K562 (cell line): ENCODE data around the gene CDCA5. TPM values are rescaled to one million over a fixed set of nuclear protein-coding genes. Genes with fewer than 3 reads are reported as not detected.

Source experiments
- CCAR2 ChIP-seq: fragments of 200-400 bp; formaldehyde crosslinking; IDR thresholded peaks from 2 replicates; pipeline ENCODE4 v1.6.1; 2017; ENCODE audit warnings: mild to moderate bottlenecking, low read depth, low read length
- ELF4 ChIP-seq: fragments of 450-650 bp; formaldehyde crosslinking; IDR thresholded peaks from 2 replicates; pipeline ENCODE4 v1.4.0; 2022; ENCODE audit warnings: missing genetic modification characterization
- ESRRB ChIP-seq: fragments of 250-450 bp; sonication (Bioruptor Pico); IDR thresholded peaks from 2 replicates; pipeline ENCODE4 v1.5.0; 2020; ENCODE audit warnings: mild to moderate bottlenecking, moderate library complexity, borderline replicate concordance
- POU5F1 ChIP-seq: fragments of 150-350 bp; IDR thresholded peaks from 2 replicates; pipeline ENCODE4 v1.6.1; 2014; ENCODE audit warnings: borderline replicate concordance, low read length, low read depth, mild to moderate bottlenecking; ENCODE audit not compliant: partially characterized antibody
- RBM25 ChIP-seq: fragments of 200-400 bp; formaldehyde crosslinking; IDR thresholded peaks from 2 replicates; pipeline ENCODE4 v1.6.1; 2018; ENCODE audit warnings: low read length, low read depth, moderate library complexity; ENCODE audit not compliant: severe bottlenecking
- RBM39 ChIP-seq: fragments of 200-400 bp; formaldehyde crosslinking; optimal IDR thresholded peaks from 2 replicates; pipeline ENCODE3; 2018; ENCODE audit warnings: low read depth, low read length
- RFX7 ChIP-seq: fragments of 250-450 bp; sonication (Bioruptor Pico); IDR thresholded peaks from 2 replicates; pipeline ENCODE4 v1.5.1; 2021; ENCODE audit warnings: mild to moderate bottlenecking
- ZNF134 ChIP-seq: fragments of 250-450 bp; sonication (Bioruptor Pico); conservative IDR thresholded peaks from 2 replicates; pipeline ENCODE4 v1.4.0; 2020
- ZNF232 ChIP-seq: sonication (generic); formaldehyde crosslinking; IDR thresholded peaks from 2 replicates; pipeline ENCODE4 v1.8.0; 2022; ENCODE audit warnings: mild to moderate bottlenecking, missing genetic modification reagents
- polyA plus RNA-seq, 8 experiments: library from polyadenylated mRNA; depleted of rRNA in 4 of 8; stranded (reverse) in 5 of 8; unstranded in 3 of 8; fragments of >200 nt; fragmentation: Nextera tagmentation in 2 of 8; fragmentation: Illumina TruSeq in 1 of 8; extraction: Ambion mirVana in 2 of 8; extraction: Trizol in 1 of 8; gene quantifications; 2 replicates each; pipeline versions ENCODE4 v1.2.1 to v1.2.3, GENCODE V29; 2011 to 2014; ENCODE audit warnings: inconsistent platforms in 1 of 8, missing spikeins in 1 of 8
- total RNA-seq, 7 experiments: library from RNA; depleted of rRNA in 6 of 7; stranded (reverse); fragments of >200 nt in 6 of 7; fragmentation: Illumina TruSeq in 2 of 7; extraction: Trizol in 2 of 7; gene quantifications; 2 replicates each; pipeline versions ENCODE4 v1.2.1 to v1.2.3, GENCODE V29; 2011 to 2021; ENCODE audit warnings: low replicate concordance in 1 of 7
- TF ChIP-seq, protein P1 (sequence below): fragments of 450-650 bp; formaldehyde crosslinking; IDR thresholded peaks from 2 replicates; pipeline ENCODE4 v1.4.0; 2020; ENCODE audit warnings: mild to moderate bottlenecking, mixed read lengths
- TF ChIP-seq, protein P2 (sequence below), 2 experiments: fragments of 450-650 bp; IDR thresholded peaks; 2 replicates each; pipeline ENCODE4 v1.6.1; 2016; ENCODE audit warnings: mild to moderate bottlenecking in 2 of 2, borderline replicate concordance in 1 of 2, low read depth in 1 of 2, moderate library complexity in 1 of 2
- TF ChIP-seq, protein P3 (sequence below): fragments of 450-650 bp; IDR thresholded peaks from 2 replicates; pipeline ENCODE4 v1.6.1; 2016; ENCODE audit warnings: low read depth, mild to moderate bottlenecking, moderate library complexity

Gene CDCA5
- total and polyA plus RNA-seq, 9 of the 15 experiments (the other 6 are each of a cell fraction or from before 2014, with no cell fraction given), result 18.9 to 94.3 (median 64.6) TPM

DNA sequence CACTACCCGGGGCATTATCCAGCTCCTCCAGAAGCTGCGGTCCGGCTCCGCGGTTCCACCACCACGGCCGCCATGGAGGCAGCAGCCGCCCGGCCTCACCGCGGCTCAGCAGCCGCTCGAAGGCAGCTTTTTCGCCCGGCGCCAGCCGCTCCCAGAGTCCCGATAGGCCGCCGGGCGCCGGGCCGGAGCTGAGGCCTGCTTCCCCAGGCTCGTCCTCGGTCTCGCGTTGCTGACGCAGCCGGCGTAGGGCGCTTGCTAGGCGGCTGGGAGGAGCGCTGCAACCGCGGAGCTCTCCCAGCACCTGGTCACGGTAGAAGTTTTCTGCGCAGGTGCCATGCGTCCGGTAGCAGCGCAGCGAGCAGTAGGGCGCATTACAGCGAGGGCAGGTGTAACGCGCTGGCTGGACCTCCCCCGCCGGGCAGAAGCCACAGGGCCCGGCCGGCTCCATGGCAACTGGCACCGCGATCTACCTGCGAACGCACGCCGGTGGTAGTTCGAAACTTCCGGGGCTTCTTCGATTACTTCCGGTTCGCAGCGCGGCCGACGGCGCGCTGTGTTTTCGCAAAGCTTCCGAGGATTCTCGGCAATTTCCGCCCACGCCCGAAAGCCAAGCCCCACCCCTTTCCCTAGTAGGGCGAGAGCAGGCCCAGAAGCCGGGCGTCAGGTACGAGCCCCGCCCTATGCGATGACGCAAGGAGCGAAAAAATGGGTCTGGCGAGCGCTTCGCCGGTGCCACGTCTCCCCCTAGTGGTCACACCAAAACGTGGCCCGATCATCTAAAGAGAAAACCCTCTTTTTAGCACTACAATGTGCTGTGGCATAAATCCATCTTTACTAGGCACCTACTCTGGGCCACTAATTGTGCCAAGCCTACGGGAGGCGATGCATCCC lies 33.6 kb upstream of the CDCA5 start, which contains the start of gene ZNHIT2 (continued):
- TF ChIP-seq, protein P1, sequence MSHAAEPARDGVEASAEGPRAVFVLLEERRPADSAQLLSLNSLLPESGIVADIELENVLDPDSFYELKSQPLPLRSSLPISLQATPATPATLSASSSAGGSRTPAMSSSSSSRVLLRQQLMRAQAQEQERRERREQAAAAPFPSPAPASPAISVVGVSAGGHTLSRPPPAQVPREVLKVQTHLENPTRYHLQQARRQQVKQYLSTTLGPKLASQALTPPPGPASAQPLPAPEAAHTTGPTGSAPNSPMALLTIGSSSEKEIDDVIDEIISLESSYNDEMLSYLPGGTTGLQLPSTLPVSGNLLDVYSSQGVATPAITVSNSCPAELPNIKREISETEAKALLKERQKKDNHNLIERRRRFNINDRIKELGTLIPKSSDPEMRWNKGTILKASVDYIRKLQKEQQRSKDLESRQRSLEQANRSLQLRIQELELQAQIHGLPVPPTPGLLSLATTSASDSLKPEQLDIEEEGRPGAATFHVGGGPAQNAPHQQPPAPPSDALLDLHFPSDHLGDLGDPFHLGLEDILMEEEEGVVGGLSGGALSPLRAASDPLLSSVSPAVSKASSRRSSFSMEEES (CRISPR knock-in tag), result no peak
- TF ChIP-seq ZNF134 (CRISPR knock-in tag) (no peak), CCAR2 (no peak), RBM25 (no peak), ESRRB (CRISPR knock-in tag) (no peak), ZNF232 (CRISPR knock-in tag) (no peak), RBM39 (no peak), ELF4 (CRISPR knock-in tag) (no peak), POU5F1 (no peak), RFX7 (CRISPR knock-in tag) (no peak)
- TF ChIP-seq, protein P2, sequence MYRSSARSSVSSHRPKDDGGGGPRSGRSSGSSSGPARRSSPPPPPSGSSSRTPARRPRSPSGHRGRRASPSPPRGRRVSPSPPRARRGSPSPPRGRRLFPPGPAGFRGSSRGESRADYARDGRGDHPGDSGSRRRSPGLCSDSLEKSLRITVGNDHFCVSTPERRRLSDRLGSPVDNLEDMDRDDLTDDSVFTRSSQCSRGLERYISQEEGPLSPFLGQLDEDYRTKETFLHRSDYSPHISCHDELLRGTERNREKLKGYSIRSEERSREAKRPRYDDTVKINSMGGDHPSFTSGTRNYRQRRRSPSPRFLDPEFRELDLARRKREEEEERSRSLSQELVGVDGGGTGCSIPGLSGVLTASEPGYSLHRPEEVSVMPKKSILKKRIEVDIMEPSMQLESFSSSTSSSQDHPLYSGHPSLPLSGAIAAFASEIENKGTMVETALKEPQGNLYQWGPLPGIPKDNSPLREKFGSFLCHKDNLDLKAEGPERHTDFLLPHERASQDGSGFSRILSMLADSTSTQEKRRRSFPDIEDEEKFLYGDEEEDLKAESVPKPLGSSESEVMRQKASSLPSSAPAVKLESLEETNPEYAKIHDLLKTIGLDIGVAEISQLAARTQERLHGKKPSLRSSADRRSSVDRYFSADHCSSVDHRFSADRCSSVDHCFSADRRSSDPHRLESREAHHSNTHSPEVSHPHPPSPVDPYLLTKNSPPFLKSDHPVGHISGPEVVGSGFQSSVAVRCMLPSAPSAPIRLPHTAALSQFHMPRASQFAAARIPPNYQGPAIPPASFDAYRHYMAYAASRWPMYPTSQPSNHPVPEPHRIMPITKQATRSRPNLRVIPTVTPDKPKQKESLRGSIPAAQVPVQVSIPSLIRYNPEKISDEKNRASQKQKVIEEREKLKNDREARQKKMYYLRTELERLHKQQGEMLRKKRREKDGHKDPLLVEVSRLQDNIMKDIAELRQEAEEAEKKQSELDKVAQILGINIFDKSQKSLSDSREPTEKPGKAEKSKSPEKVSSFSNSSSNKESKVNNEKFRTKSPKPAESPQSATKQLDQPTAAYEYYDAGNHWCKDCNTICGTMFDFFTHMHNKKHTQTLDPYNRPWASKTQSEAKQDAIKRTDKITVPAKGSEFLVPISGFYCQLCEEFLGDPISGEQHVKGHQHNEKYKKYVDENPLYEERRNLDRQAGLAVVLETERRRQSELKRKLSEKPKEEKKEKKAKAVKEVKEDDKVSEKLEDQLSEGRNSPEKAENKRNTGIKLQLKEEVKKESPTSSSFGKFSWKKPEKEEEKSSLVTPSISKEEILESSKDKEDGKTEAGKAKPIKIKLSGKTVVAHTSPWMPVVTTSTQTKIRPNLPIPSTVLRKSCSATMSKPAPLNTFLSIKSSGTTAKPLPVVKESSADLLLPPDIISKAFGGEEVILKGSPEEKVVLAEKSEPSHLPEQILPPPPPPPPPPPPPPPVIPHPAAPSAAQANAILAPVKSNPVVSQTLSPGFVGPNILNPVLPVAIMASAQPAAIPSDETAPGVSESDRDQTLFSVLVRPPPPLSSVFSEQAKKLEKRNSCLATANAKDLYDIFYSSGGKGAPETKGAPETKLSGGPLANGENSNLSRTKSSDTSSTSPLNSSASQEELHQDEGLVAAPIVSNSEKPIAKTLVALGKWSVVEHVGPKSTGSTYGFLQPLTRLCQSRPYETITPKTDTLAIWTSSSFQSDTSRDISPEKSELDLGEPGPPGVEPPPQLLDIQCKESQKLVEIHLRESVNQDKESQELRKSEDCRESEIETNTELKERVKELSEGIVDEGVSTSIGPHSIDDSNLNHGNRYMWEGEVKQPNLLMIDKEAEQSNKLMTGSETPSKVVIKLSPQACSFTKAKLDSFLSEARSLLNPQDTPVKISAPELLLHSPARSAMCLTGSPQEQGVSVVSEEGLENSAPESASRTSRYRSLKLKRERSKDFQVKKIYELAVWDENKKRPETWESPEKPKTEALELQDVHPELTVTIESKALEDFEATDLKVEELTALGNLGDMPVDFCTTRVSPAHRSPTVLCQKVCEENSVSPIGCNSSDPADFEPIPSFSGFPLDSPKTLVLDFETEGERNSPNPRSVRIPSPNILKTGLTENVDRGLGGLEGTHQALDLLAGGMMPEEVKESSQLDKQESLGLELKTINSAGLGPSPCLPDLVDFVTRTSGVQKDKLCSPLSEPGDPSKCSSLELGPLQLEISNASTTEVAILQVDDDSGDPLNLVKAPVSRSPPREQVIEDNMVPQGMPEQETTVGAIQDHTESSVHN (IDR thresholded peaks at IDR 0.05; ENCODE audit: borderline replicate concordance in 1 of 2, low read depth in 1 of 2), result no peak
- TF ChIP-seq, protein P3, sequence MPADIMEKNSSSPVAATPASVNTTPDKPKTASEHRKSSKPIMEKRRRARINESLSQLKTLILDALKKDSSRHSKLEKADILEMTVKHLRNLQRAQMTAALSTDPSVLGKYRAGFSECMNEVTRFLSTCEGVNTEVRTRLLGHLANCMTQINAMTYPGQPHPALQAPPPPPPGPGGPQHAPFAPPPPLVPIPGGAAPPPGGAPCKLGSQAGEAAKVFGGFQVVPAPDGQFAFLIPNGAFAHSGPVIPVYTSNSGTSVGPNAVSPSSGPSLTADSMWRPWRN, result no peak
